ENCODE results near the gene MPP2. TPM values are rescaled to one million over a fixed set of nuclear protein-coding genes. Genes with fewer than 3 reads are reported as not detected.
A peak's percentile ranks its signal among the peaks of the same experiment; 100 is the strongest.

MPP2 gene
- 0.13 and 1.2 TPM in 2 replicates for total RNA-seq (2014; rRNA removed; shearing (Covaris generic))

GRCh38 chr17:43907425-43907981 lies at the start of gene MPP2:
TSS of gene MPP2 (minus strand) at chr17:43907536. CDS start at chr17:43904460, 3,076 bp downstream.
- no peaks in the 10 kb centered on the region for H3K36me3 ChIP-seq
- H3K27me3 ChIP-seq (replicated peaks) = peaks cover 67% of the 10 kb centered on the region
- H3K4me3 ChIP-seq = peak within 1 kb of the TSS; percentile 28
- H3K9me3 ChIP-seq (replicated peaks) = no peaks in the 10 kb centered on the region
- H3K4me1 ChIP-seq (replicated peaks) = peaks cover 23% of the 10 kb centered on the region
- H3K27ac ChIP-seq = no peak within 1 kb of the TSS
- peak; percentile 59 to 65 for DNase-seq (ENCODE audit: low read depth in 1 of 2, low spot score in 2 of 2)

- no peak for DNase-seq (ENCODE audit: low read depth in 1 of 2, low spot score in 2 of 2)
Measured at GRCh38 chr17:43956222-43956621, 48.9 kb upstream of the MPP2 start.

GRCh38 chr17:43953746-43954145 lies 46.4 kb upstream of the MPP2 start, which contains the start of gene PYY:
TSS of gene PYY (minus strand) at chr17:43953940. CDS start at chr17:43953483, 457 bp downstream.
- H3K27me3 ChIP-seq (replicated peaks) = no peaks in the 10 kb centered on the region
- no peaks in the 10 kb centered on the region for H3K9me3 ChIP-seq (replicated peaks)

More at GRCh38 chr17:43956222-43956621, 48.9 kb upstream of the MPP2 start:
- Histone ChIP-seq H3K4me3 (no peak overlapping the region), H3K4me1 (replicated peaks) (peaks cover 53% of the 10 kb centered on the region), H3K36me3 (no peaks in the 10 kb centered on the region), H3K9me3 (replicated peaks) (no peaks in the 10 kb centered on the region), H3K27me3 (replicated peaks) (no peaks in the 10 kb centered on the region), H3K27ac (no peak overlapping the region)

GRCh38 chr17:43952724-43953666 lies 45.7 kb upstream of the MPP2 start:
- DNase-seq (ENCODE audit: low read depth in 1 of 2, low spot score in 2 of 2) = no peak
- H3K4me3 ChIP-seq = peak overlapping the region; percentile 13
- H3K27me3 ChIP-seq (replicated peaks) = no peaks in the 10 kb centered on the region

More at GRCh38 chr17:43953746-43954145, 46.4 kb upstream of the MPP2 start, which contains the start of gene PYY:
- Histone ChIP-seq H3K4me1 (replicated peaks) (peaks cover 52% of the 10 kb centered on the region), H3K4me3 (peak within 1 kb of the TSS; percentile 13), H3K36me3 (no peaks in the 10 kb centered on the region), H3K27ac (peak within 1 kb of the TSS; percentile 27; the same call in 1 of the 2 replicates)
- no peak for DNase-seq (ENCODE audit: low read depth in 1 of 2, low spot score in 2 of 2)

GRCh38 chr17:43952351-43952723 lies 45.0 kb upstream of the MPP2 start:
- Histone ChIP-seq H3K36me3 (no peaks in the 10 kb centered on the region), H3K4me1 (replicated peaks) (peaks cover 41% of the 10 kb centered on the region), H3K4me3 (peak overlapping the region; percentile 13), H3K9me3 (replicated peaks) (no peaks in the 10 kb centered on the region), H3K27me3 (replicated peaks) (no peaks in the 10 kb centered on the region), H3K27ac (peak overlapping the region; percentile 27)
- peak; percentile 93 to 94 for DNase-seq (ENCODE audit: low read depth in 1 of 2, low spot score in 2 of 2)

More at GRCh38 chr17:43952724-43953666, 45.7 kb upstream of the MPP2 start:
- H3K9me3 ChIP-seq (replicated peaks) = no peaks in the 10 kb centered on the region
- H3K4me1 ChIP-seq (replicated peaks) = peaks cover 46% of the 10 kb centered on the region
- H3K27ac ChIP-seq = peak overlapping the region; percentile 27
- no peaks in the 10 kb centered on the region for H3K36me3 ChIP-seq

- Histone ChIP-seq H3K27me3 (replicated peaks) (no peaks in the 10 kb centered on the region), H3K4me3 (no peak overlapping the region), H3K9me3 (replicated peaks) (no peaks in the 10 kb centered on the region), H3K36me3 (no peaks in the 10 kb centered on the region), H3K4me1 (replicated peaks) (peaks cover 36% of the 10 kb centered on the region), H3K27ac (peak overlapping the region; percentile 27)
- DNase-seq (ENCODE audit: low read depth in 1 of 2, low spot score in 2 of 2) = no peak
Measured at GRCh38 chr17:43951750-43952149, 44.4 kb upstream of the MPP2 start.

- no peak overlapping the region for H3K4me3 ChIP-seq
- DNase-seq (ENCODE audit: low read depth in 1 of 2, low spot score in 2 of 2) = no peak
- H3K4me1 ChIP-seq (replicated peaks) = peaks cover 28% of the 10 kb centered on the region
- H3K27ac ChIP-seq = no peak overlapping the region
- no peaks in the 10 kb centered on the region for H3K27me3 ChIP-seq (replicated peaks)
- H3K9me3 ChIP-seq (replicated peaks) = no peaks in the 10 kb centered on the region
- no peaks in the 10 kb centered on the region for H3K36me3 ChIP-seq
Measured at GRCh38 chr17:43950554-43950953, 43.2 kb upstream of the MPP2 start.

GRCh38 chr17:43949781-43950180 lies 42.4 kb upstream of the MPP2 start:
- Histone ChIP-seq H3K4me1 (replicated peaks) (peaks cover 28% of the 10 kb centered on the region), H3K36me3 (no peaks in the 10 kb centered on the region), H3K27me3 (replicated peaks) (no peaks in the 10 kb centered on the region), H3K27ac (no peak overlapping the region), H3K4me3 (no peak overlapping the region), H3K9me3 (replicated peaks) (no peaks in the 10 kb centered on the region)
- no peak for DNase-seq (ENCODE audit: low read depth in 1 of 2, low spot score in 2 of 2)

- no peak overlapping the region for H3K4me3 ChIP-seq
- no peak overlapping the region for H3K27ac ChIP-seq
- H3K9me3 ChIP-seq (replicated peaks) = no peaks in the 10 kb centered on the region
- no peaks in the 10 kb centered on the region for H3K36me3 ChIP-seq
- no peaks in the 10 kb centered on the region for H3K27me3 ChIP-seq (replicated peaks)
- DNase-seq (ENCODE audit: low read depth in 1 of 2, low spot score in 2 of 2) = no peak
- peaks cover 16% of the 10 kb centered on the region for H3K4me1 ChIP-seq (replicated peaks)
Measured at GRCh38 chr17:43946781-43947180, 39.4 kb upstream of the MPP2 start.

- Histone ChIP-seq H3K4me1 (replicated peaks) (peaks cover 8% of the 10 kb centered on the region), H3K36me3 (no peaks in the 10 kb centered on the region), H3K4me3 (no peak overlapping the region), H3K9me3 (replicated peaks) (no peaks in the 10 kb centered on the region), H3K27me3 (replicated peaks) (0 out of 2 replicates have a peak, but pooled peaks cover 3% of the 10 kb centered on the region), H3K27ac (no peak overlapping the region)
- DNase-seq (ENCODE audit: low read depth in 1 of 2, low spot score in 2 of 2) = no peak
Measured at GRCh38 chr17:43945074-43945829, 37.9 kb upstream of the MPP2 start.

GRCh38 chr17:43942051-43942685 lies 34.8 kb upstream of the MPP2 start, which contains the start of gene PPY:
TSS of gene PPY (minus strand) at chr17:43942476. CDS start at chr17:43941654, 822 bp downstream.
- peaks cover 8% of the 10 kb centered on the region for H3K4me1 ChIP-seq (replicated peaks)
- H3K27ac ChIP-seq = no peak within 1 kb of the TSS
- no peak within 1 kb of the TSS for H3K4me3 ChIP-seq
- H3K36me3 ChIP-seq = no peaks in the 10 kb centered on the region
- peaks cover 21% of the 10 kb centered on the region for H3K27me3 ChIP-seq (replicated peaks)
- DNase-seq (ENCODE audit: low read depth in 1 of 2, low spot score in 2 of 2) = no peak
- H3K9me3 ChIP-seq (replicated peaks) = no peaks in the 10 kb centered on the region

GRCh38 chr17:43940630-43941029 lies 33.3 kb upstream of the MPP2 start:
- Histone ChIP-seq H3K27me3 (replicated peaks) (peaks cover 24% of the 10 kb centered on the region), H3K27ac (no peak overlapping the region), H3K4me1 (replicated peaks) (peaks cover 8% of the 10 kb centered on the region), H3K36me3 (no peaks in the 10 kb centered on the region), H3K4me3 (no peak overlapping the region), H3K9me3 (replicated peaks) (no peaks in the 10 kb centered on the region)
- peak; percentile 62 to 74 for DNase-seq (ENCODE audit: low read depth in 1 of 2, low spot score in 2 of 2)

- DNase-seq (ENCODE audit: low read depth in 1 of 2, low spot score in 2 of 2) = no peak
- H3K27ac ChIP-seq = no peak overlapping the region
Measured at GRCh38 chr17:43939886-43940285, 32.5 kb upstream of the MPP2 start.

More at GRCh38 chr17:43939886-43940285, 32.5 kb upstream of the MPP2 start:
- peaks cover 24% of the 10 kb centered on the region for H3K27me3 ChIP-seq (replicated peaks)
- no peaks in the 10 kb centered on the region for H3K36me3 ChIP-seq
- no peaks in the 10 kb centered on the region for H3K9me3 ChIP-seq (replicated peaks)
- no peak overlapping the region for H3K4me3 ChIP-seq
- H3K4me1 ChIP-seq (replicated peaks) = peaks cover 8% of the 10 kb centered on the region

All from SJSA1 (cell line).